Measurements from ENCODE around the gene TOM1L2. TPM values are rescaled to one million over a fixed set of nuclear protein-coding genes. Genes with fewer than 3 reads are reported as not detected.

Gene TOM1L2
- total RNA-seq, 1 donor from 2014 or later: 16.3 TPM

GRCh38 chr17:17906418-17907215, 65.6 kb downstream of the TOM1L2 start:
- H3K27me3 ChIP-seq (ENCODE audit: control insufficient read depth, insufficient read depth, low read length): no peaks in the 10 kb centered on the region
- no peak for DNase-seq (ENCODE audit: low read depth)
- no peaks in the 10 kb centered on the region for H3K36me3 ChIP-seq (ENCODE audit: control insufficient read depth, insufficient read depth, low read length)
- no peak for TF ChIP-seq CTCF (IDR thresholded peaks at IDR 0.05; ENCODE audit: insufficient read depth, low read length, poor library complexity, severe bottlenecking)
- no peak overlapping the region for H3K4me3 ChIP-seq (ENCODE audit: low read depth, low read length)

- H3K36me3 ChIP-seq (ENCODE audit: control insufficient read depth, insufficient read depth, low read length): no peaks in the 10 kb centered on the region
- DNase-seq (ENCODE audit: low read depth): no peak
- no peak overlapping the region for H3K4me3 ChIP-seq (ENCODE audit: low read depth, low read length)
- no peak for TF ChIP-seq CTCF (IDR thresholded peaks at IDR 0.05; ENCODE audit: insufficient read depth, low read length, poor library complexity, severe bottlenecking)
- H3K27me3 ChIP-seq (ENCODE audit: control insufficient read depth, insufficient read depth, low read length): no peaks in the 10 kb centered on the region
Measured at GRCh38 chr17:17905036-17905320, 67.2 kb downstream of the TOM1L2 start.

- DNase-seq (ENCODE audit: low read depth): no peak
- Histone ChIP-seq H3K4me3 (ENCODE audit: low read depth, low read length) (no peak overlapping the region), H3K36me3 (ENCODE audit: control insufficient read depth, insufficient read depth, low read length) (no peaks in the 10 kb centered on the region), H3K27me3 (ENCODE audit: control insufficient read depth, insufficient read depth, low read length) (no peaks in the 10 kb centered on the region)
- TF ChIP-seq CTCF (IDR thresholded peaks at IDR 0.05; ENCODE audit: insufficient read depth, low read length, poor library complexity, severe bottlenecking): no peak
Measured at GRCh38 chr17:17904166-17905035, 67.8 kb downstream of the TOM1L2 start.

- no peak for TF ChIP-seq CTCF (IDR thresholded peaks at IDR 0.05; ENCODE audit: insufficient read depth, low read length, poor library complexity, severe bottlenecking)
- DNase-seq (ENCODE audit: low read depth): no peak
- H3K27me3 ChIP-seq (ENCODE audit: control insufficient read depth, insufficient read depth, low read length): no peaks in the 10 kb centered on the region
- H3K36me3 ChIP-seq (ENCODE audit: control insufficient read depth, insufficient read depth, low read length): no peaks in the 10 kb centered on the region
- no peak overlapping the region for H3K4me3 ChIP-seq (ENCODE audit: low read depth, low read length)
Measured at GRCh38 chr17:17902877-17903276, 69.3 kb downstream of the TOM1L2 start.

- Histone ChIP-seq H3K4me3 (ENCODE audit: low read depth, low read length) (no peak overlapping the region), H3K36me3 (ENCODE audit: control insufficient read depth, insufficient read depth, low read length) (no peaks in the 10 kb centered on the region), H3K27me3 (ENCODE audit: control insufficient read depth, insufficient read depth, low read length) (no peaks in the 10 kb centered on the region)
- DNase-seq (ENCODE audit: low read depth): no peak
- TF ChIP-seq CTCF (IDR thresholded peaks at IDR 0.05; ENCODE audit: insufficient read depth, low read length, poor library complexity, severe bottlenecking): no peak
Measured at GRCh38 chr17:17902376-17902775, 69.8 kb downstream of the TOM1L2 start.

Data from kidney epithelial cell (primary cell).